Ovary (tissue), 9 donors: ENCODE results near the gene ME2. TPM values are rescaled to one million over a fixed set of nuclear protein-coding genes. Genes with fewer than 3 reads are reported as not detected.

ENCODE experiments used
- DNase-seq, 5 donors: peaks; one replicate each; pipeline ENCODE4 v3.0.0-alpha.2; 2019 to 2020
- H3K27ac ChIP-seq, 2 donors: fragments of 200-600 bp; one replicate each; pipeline versions ENCODE4 v1.5.1 to v1.8.0; 2019 to 2022
- H3K27me3 ChIP-seq: fragments of 200-600 bp; one replicate; pipeline ENCODE4 v1.8.0; 2022
- H3K36me3 ChIP-seq: fragments of 200-600 bp; sonication (generic); one replicate; pipeline ENCODE4 v1.5.1; 2019
- H3K4me1 ChIP-seq: one replicate; pipeline ENCODE4 v1.8.1; 2013; ENCODE audit warnings: mild to moderate bottlenecking, moderate library complexity; ENCODE audit not compliant: insufficient read depth
- H3K4me3 ChIP-seq: fragments of 200-600 bp; sonication (generic); one replicate; pipeline ENCODE4 v1.5.1; 2017
- H3K9me3 ChIP-seq, 2 donors: fragments of 200-600 bp in 1 of 2; sonication (generic) in 1 of 2; one replicate each; pipeline versions ENCODE4 v1.5.1 to v1.8.1; 2013 to 2019; ENCODE audit warnings: mild to moderate bottlenecking in 1 of 2, moderate library complexity in 1 of 2
- EP300 ChIP-seq: sonication (generic); formaldehyde crosslinking; IDR thresholded peaks from one replicate; pipeline ENCODE4 v1.6.1; 2017; ENCODE audit warnings: antibody characterized with exemption
- POLR2A ChIP-seq: fragments of 450-650 bp; IDR thresholded peaks from one replicate; pipeline ENCODE4 v1.6.1; 2017; ENCODE audit warnings: antibody characterized with exemption, mild to moderate bottlenecking, moderate library complexity
- WGBS, 3 donors: extraction: QIAGEN DNeasy Blood & Tissue Kit in 1 of 3; methylation state at CpG; one replicate each; pipeline versions ENCODE4 v1.1.5 to v1.1.7; 2013 to 2017; 5-methylcytosine and 5-hydroxymethylcytosine counted together
- intact Hi-C, 4 donors: fragments of 100-400 bp; cut with DNase I; formaldehyde crosslinking; loops; one replicate each; pipeline versions ENCODE4 v1.11.0 to v1.15.1; 2022 to 2023
- polyA plus RNA-seq, 2 donors: library from polyadenylated mRNA; stranded (reverse); fragments of 200-250 nt in 1 of 2; fragments of 350-450 nt in 1 of 2; fragmentation: Illumina TruSeq in 1 of 2; extraction: RNeasy Lipid Tissue Mini Kit (QIAGEN cat#74804) in 1 of 2; gene quantifications; one replicate each; pipeline ENCODE4 v1.2.3, GENCODE V29; 2013 to 2014
- total RNA-seq, 7 donors: library from RNA; depleted of rRNA in 2 of 7; stranded (reverse); fragments of >200 nt in 2 of 7; fragmentation: NEBNext Ultra II Directional in 3 of 7; extraction: Animal tissue kit (Norgen Biotek cat#: 25700) in 3 of 7; gene quantifications; one replicate each; pipeline versions ENCODE4 v1.1.0 to v1.2.4, GENCODE V29; 2016 to 2023
- TF ChIP-seq, protein P1 (sequence below), 3 donors: fragments of 450-650 bp in 2 of 3; fragments of 200-600 bp in 1 of 3; IDR thresholded peaks; one replicate each; pipeline versions ENCODE4 v1.5.1 to v1.8.0; 2016 to 2022; ENCODE audit warnings: antibody characterized with exemption in 3 of 3, mild to moderate bottlenecking in 1 of 3
- donor health status: DM: no; HTN: no; CAD: no; lungs with moderate emphysema.
- donor health status: DM: no; HTN: no; CAD: no.
- donor health status: Bipolar disorder and iron deficiency.
- donor health status: DM: yes; HTN: yes; CAD: no.
- donor health status: DM: no; HTN: no; CAD: no.
- donor health status: DM: yes; HTN: yes; CAD: no.

Gene ME2
- total and polyA plus RNA-seq, 9 donors, result 15.6 to 66.2 (median 31.8) TPM

DNA sequence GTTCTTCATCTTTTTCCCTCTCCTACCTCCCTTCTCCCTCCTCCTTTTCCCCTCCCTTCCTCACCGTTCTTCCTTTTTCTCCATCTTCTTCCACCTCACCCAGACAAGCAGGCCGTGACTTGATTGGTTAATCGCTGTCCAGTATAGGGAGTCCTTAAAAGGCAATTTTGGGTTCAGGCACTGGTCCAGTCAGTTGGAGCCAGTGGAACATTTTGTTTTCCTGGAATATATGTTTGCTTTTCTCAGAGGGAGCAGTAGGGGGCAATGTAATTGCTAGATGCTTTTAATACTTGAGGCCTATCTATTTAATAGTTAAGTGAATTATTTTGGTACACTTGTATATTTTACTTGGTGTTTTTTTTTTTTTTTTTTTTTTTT, 103.9 kb downstream of the ME2 start:
- peaks cover 4% of the 10 kb centered on the region for H3K4me1 ChIP-seq
- no peak overlapping the region for H3K27ac ChIP-seq
- no peaks in the 10 kb centered on the region for H3K27me3 ChIP-seq
- 74 to 90% (median 86%) methylated on average over 3 of the region's 3 CpGs for WGBS, 3 donors
- no peak for DNase-seq
- no peaks in the 10 kb centered on the region for H3K9me3 ChIP-seq
- intact Hi-C loops, result no loop called here
- H3K4me3 ChIP-seq, result no peak overlapping the region
- TF ChIP-seq, protein P1, sequence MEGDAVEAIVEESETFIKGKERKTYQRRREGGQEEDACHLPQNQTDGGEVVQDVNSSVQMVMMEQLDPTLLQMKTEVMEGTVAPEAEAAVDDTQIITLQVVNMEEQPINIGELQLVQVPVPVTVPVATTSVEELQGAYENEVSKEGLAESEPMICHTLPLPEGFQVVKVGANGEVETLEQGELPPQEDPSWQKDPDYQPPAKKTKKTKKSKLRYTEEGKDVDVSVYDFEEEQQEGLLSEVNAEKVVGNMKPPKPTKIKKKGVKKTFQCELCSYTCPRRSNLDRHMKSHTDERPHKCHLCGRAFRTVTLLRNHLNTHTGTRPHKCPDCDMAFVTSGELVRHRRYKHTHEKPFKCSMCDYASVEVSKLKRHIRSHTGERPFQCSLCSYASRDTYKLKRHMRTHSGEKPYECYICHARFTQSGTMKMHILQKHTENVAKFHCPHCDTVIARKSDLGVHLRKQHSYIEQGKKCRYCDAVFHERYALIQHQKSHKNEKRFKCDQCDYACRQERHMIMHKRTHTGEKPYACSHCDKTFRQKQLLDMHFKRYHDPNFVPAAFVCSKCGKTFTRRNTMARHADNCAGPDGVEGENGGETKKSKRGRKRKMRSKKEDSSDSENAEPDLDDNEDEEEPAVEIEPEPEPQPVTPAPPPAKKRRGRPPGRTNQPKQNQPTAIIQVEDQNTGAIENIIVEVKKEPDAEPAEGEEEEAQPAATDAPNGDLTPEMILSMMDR (IDR thresholded peaks at IDR 0.05), result no peak
- TF ChIP-seq EP300 (no peak), POLR2A (no peak)
- H3K36me3 ChIP-seq, result no peaks in the 10 kb centered on the region

DNA sequence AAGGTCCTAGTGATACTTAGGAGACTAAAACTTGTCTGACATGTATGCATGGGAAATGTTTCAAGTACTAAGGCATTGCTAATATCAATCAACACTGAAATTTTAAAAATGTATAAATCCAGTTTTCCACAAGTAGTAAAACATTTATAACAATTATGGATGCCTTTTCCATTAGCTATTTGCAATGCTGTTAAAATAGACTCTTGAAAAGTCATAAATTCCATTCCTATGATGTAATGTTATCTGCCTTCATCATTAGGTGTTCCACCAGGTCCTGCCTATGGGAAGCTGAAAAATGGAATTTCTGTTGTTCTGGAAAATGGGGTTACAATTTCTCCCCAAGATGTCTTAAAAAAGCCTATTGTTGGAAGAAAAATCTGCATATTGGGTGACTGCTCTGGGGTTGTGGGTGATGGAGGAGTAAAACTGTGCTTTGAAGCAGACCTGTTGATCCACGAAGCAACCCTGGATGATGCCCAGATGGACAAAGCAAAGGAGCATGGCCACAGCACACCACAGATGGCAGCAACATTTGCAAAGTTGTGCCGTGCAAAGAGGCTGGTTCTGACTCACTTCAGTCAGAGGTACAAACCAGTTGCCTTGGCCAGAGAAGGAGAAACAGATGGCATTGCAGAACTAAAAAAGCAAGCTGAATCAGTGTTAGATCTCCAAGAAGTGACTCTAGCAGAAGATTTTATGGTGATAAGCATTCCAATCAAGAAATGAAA, 107.6 kb downstream of the ME2 start:
- no peaks in the 10 kb centered on the region for H3K36me3 ChIP-seq
- H3K4me3 ChIP-seq, result no peak overlapping the region
- peaks cover 4% of the 10 kb centered on the region for H3K4me1 ChIP-seq
- DNase-seq, result no peak
- no peaks in the 10 kb centered on the region for H3K27me3 ChIP-seq
- intact Hi-C loops, result no loop called here
- TF ChIP-seq POLR2A (no peak), EP300 (no peak)
- TF ChIP-seq, protein P1 (IDR thresholded peaks at IDR 0.05), result no peak
- 86 to 88% (median 86%) methylated on average over 2 of the region's 2 CpGs for WGBS, 3 donors
- no peaks in the 10 kb centered on the region for H3K9me3 ChIP-seq
- no peak overlapping the region for H3K27ac ChIP-seq

DNA sequence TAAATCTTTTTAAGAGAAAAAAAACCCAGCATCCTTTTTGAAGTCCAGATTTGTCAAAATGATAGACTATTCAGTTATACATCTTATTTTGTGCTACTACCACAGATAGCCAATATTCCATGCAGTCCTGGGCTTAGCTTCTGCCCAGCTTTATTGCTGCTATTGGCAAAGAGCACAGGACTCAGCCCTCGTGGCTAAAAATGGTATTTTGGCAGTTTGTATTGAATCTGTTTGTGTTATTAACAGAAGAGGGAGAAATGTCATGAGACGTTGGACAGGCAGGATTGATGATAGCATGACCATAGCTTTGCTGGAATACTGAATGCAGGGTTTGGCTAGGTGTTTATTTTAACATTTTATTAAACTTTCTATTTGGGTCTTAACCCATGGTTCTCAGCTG, 108.3 kb downstream of the ME2 start:
- TF ChIP-seq, protein P1 (IDR thresholded peaks at IDR 0.05), result no peak
- no peak for TF ChIP-seq EP300
- TF ChIP-seq POLR2A, result no peak
- Histone ChIP-seq H3K4me3 (no peak overlapping the region), H3K36me3 (no peaks in the 10 kb centered on the region), H3K27ac (no peak overlapping the region), H3K27me3 (no peaks in the 10 kb centered on the region), H3K4me1 (peaks cover 4% of the 10 kb centered on the region), H3K9me3 (no peaks in the 10 kb centered on the region)
- WGBS, 3 donors, result 29 to 39% (median 29%) methylated on average over 2 of the region's 2 CpGs
- intact Hi-C loops, result no loop called here
- DNase-seq, result no peak

DNA sequence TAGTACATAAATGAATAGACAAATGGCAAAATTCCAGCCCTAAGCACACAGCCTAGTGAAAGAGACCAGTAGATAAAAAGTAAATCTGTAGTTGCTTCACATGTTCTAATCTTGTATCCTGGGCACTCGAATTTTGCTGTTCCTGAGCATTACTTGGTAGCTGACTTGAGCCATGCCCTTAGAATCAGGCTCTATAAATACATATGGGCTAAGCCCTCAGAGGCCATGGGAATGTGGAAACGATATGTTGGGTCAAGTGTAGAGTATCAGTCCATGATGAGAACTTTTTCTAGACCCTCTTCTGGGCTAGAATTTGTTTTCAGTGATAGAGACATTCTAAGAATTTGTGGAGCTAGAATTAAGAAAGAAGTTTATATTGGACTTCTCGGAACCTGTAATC, 110.8 kb downstream of the ME2 start:
- H3K27ac ChIP-seq, result no peak overlapping the region
- no peaks in the 10 kb centered on the region for H3K27me3 ChIP-seq
- H3K9me3 ChIP-seq, result no peaks in the 10 kb centered on the region
- no peak for DNase-seq
- intact Hi-C loops, result no loop called here
- TF ChIP-seq, protein P1 (IDR thresholded peaks at IDR 0.05), result no peak
- no peak for TF ChIP-seq EP300
- no peak for TF ChIP-seq POLR2A
- no peak overlapping the region for H3K4me3 ChIP-seq
- H3K36me3 ChIP-seq, result no peaks in the 10 kb centered on the region
- H3K4me1 ChIP-seq, result no peaks in the 10 kb centered on the region
- WGBS, 3 donors, result 93 to 96% (median 93%) methylated on average over 3 of the region's 3 CpGs
